Sigmoid colon (tissue), 7 donors: ENCODE measurements around the gene SCT. TPM values are rescaled to one million over a fixed set of nuclear protein-coding genes. Genes with fewer than 3 reads are reported as not detected.

Experiments used
- DNase-seq: peaks from one replicate; pipeline ENCODE4 v3.0.0-alpha.2; 2019
- H3K27ac ChIP-seq, 4 donors: fragments of 200-600 bp; sonication (generic); one replicate each; pipeline ENCODE4 v1.5.1; 2016 to 2019; ENCODE audit warnings: mild to moderate bottlenecking in 1 of 4
- H3K27me3 ChIP-seq, 3 donors: fragments of 200-600 bp; sonication (generic); one replicate each; pipeline ENCODE4 v1.5.1; 2019; ENCODE audit warnings: mild to moderate bottlenecking in 1 of 3
- H3K36me3 ChIP-seq, 4 donors: fragments of 200-600 bp; sonication (generic); one replicate each; pipeline ENCODE4 v1.5.1; 2016 to 2019
- H3K4me1 ChIP-seq, 4 donors: fragments of 200-600 bp; sonication (generic); one replicate each; pipeline ENCODE4 v1.5.1; 2017 to 2019
- H3K4me3 ChIP-seq, 4 donors: fragments of 200-600 bp; sonication (generic); one replicate each; pipeline ENCODE4 v1.5.1; 2017 to 2019; ENCODE audit warnings: mild to moderate bottlenecking in 2 of 4, moderate library complexity in 1 of 4
- H3K9me3 ChIP-seq, 4 donors: fragments of 200-600 bp in 3 of 4; sonication (generic) in 3 of 4; one replicate each; pipeline versions ENCODE4 v1.5.1 to v1.6.1; 2013 to 2019
- EP300 ChIP-seq, 4 donors: sonication (generic); formaldehyde crosslinking; IDR thresholded peaks; one replicate each; pipeline ENCODE4 v1.6.1; 2017; ENCODE audit warnings: antibody characterized with exemption in 4 of 4
- POLR2A ChIP-seq, 2 donors: fragments of 450-650 bp; IDR thresholded peaks; one replicate each; pipeline ENCODE4 v1.6.1; 2016; ENCODE audit warnings: antibody characterized with exemption in 2 of 2, mild to moderate bottlenecking in 2 of 2, moderate library complexity in 2 of 2
- POLR2AphosphoS5 ChIP-seq, 4 donors: sonication (generic); formaldehyde crosslinking; IDR thresholded peaks; one replicate each; pipeline ENCODE4 v1.6.1; 2017; ENCODE audit warnings: antibody characterized with exemption in 4 of 4
- WGBS, 2 donors: extraction: QIAGEN DNeasy Blood & Tissue Kit; methylation state at CpG; one replicate each; pipeline ENCODE4 v1.1.7; 2013; 5-methylcytosine and 5-hydroxymethylcytosine counted together
- intact Hi-C: fragments of 100-400 bp; cut with DNase I; formaldehyde crosslinking; loops from one replicate; pipeline ENCODE4 v1.15.1; 2023
- polyA plus RNA-seq, 3 donors: library from polyadenylated mRNA; stranded (reverse); fragments of 200-250 nt; gene quantifications; one replicate each; pipeline ENCODE4 v1.2.3, GENCODE V29; 2013
- total RNA-seq, 4 donors: library from RNA; depleted of rRNA; stranded (reverse); fragments of >200 nt; gene quantifications; one replicate each; pipeline ENCODE4 v1.1.0, GENCODE V29; 2016
- TF ChIP-seq, protein P1 (sequence below), 4 experiments: fragments of 450-650 bp in 3 of 4; fragments of 200-600 bp in 1 of 4; IDR thresholded peaks; one replicate each; pipeline ENCODE4 v1.5.1; 2016 to 2019; ENCODE audit warnings: antibody characterized with exemption in 4 of 4, mild to moderate bottlenecking in 3 of 4, moderate library complexity in 2 of 4
- donor health status: healthy with polysubstance abuse.
- donor health status: Bipolar disorder and iron deficiency.
- donor health status: healthy.

The SCT gene
- total and polyA plus RNA-seq, 7 donors: 1.1 TPM; not detected in 6

DNA sequence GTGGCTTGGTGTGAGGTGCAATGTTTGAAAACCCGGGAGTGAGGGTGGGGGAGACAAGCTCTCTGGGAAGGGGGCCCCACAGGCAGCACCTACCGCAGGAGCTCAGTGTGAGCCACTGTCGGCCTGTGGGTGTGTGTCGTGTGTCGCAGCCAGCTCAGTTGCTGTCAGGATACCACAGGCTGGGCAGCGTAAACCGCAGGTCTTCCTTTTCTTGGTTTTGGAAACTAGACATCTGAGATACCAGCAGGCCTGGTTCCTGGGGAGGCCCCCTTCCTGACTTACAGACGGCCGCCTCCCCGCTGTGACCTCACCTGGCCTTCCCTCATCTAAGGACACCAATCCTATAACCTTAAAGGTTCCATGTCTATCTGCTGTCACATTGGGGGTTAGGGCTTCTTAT is 30.6 kb downstream of the SCT start:
- WGBS, 2 donors: 88 to 94% methylated on average over 10 of the region's 10 CpGs
- H3K9me3 ChIP-seq: no peaks in the 10 kb centered on the region
- H3K4me3 ChIP-seq: no peak overlapping the region
- no peak for DNase-seq
- no peaks in the 10 kb centered on the region for H3K27me3 ChIP-seq
- no peaks in the 10 kb centered on the region for H3K4me1 ChIP-seq
- intact Hi-C loops: no loop called here
- H3K27ac ChIP-seq: no peak overlapping the region
- TF ChIP-seq POLR2AphosphoS5 (IDR thresholded peaks at IDR 0.05) (no peak), EP300 (IDR thresholded peaks at IDR 0.05) (no peak), POLR2A (IDR thresholded peaks at IDR 0.05) (no peak)
- TF ChIP-seq, protein P1, sequence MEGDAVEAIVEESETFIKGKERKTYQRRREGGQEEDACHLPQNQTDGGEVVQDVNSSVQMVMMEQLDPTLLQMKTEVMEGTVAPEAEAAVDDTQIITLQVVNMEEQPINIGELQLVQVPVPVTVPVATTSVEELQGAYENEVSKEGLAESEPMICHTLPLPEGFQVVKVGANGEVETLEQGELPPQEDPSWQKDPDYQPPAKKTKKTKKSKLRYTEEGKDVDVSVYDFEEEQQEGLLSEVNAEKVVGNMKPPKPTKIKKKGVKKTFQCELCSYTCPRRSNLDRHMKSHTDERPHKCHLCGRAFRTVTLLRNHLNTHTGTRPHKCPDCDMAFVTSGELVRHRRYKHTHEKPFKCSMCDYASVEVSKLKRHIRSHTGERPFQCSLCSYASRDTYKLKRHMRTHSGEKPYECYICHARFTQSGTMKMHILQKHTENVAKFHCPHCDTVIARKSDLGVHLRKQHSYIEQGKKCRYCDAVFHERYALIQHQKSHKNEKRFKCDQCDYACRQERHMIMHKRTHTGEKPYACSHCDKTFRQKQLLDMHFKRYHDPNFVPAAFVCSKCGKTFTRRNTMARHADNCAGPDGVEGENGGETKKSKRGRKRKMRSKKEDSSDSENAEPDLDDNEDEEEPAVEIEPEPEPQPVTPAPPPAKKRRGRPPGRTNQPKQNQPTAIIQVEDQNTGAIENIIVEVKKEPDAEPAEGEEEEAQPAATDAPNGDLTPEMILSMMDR (IDR thresholded peaks at IDR 0.05): no peak
- H3K36me3 ChIP-seq: peaks cover 31 to 99% (median 79%) of the 10 kb centered on the region in 4 donors

DNA sequence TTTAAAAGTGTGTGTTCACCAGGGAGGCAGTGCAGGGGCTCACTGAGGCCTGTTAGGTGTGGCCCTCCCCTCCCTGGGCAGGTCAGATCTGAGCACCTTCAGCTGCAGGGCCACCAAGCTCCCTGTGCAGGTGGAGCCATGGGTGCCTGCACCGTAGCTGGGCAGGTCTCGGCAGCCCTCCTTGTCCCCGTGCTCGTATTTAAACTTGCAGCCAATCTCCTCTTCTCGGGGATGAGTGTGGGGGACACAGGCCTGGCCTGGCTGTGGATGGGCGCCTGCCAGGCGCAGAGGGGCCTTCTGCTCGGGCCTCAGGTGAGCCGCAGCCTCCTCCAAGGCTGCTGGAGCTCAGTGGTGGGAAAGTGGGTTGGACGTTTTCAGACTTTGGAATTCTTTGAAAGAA is 31.6 kb downstream of the SCT start:
- WGBS, 2 donors: 93 to 95% methylated on average over 10 of the region's 10 CpGs
- TF ChIP-seq POLR2AphosphoS5 (IDR thresholded peaks at IDR 0.05) (no peak), EP300 (IDR thresholded peaks at IDR 0.05) (no peak), POLR2A (IDR thresholded peaks at IDR 0.05) (no peak)
- TF ChIP-seq, protein P1 (IDR thresholded peaks at IDR 0.05): no peak
- Histone ChIP-seq H3K4me3 (no peak overlapping the region), H3K36me3 (peaks cover 28 to 99% (median 79%) of the 10 kb centered on the region in 4 donors), H3K27ac (no peak overlapping the region), H3K27me3 (no peaks in the 10 kb centered on the region), H3K9me3 (no peaks in the 10 kb centered on the region), H3K4me1 (no peaks in the 10 kb centered on the region)
- no peak for DNase-seq
- intact Hi-C loops: no loop called here

DNA sequence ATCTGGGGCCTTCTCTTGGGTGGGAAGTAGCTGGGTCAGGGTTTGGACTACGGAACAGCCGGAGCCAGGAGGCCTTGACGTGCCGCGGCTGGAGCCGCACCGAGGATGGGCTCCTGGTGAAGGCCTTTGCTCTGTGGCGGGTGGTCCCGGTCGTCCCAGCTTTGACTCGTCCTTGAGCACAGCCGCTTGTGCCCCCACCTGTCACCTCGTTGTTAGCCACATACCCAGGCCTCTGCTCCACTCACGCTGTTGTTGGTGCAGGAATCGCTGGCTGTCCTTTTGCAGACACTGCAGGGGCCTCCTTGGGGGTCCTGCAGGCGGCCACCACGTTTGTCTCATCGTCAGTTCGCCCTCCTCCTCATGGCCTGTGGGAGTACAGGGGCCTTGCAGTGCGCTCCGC is 33.6 kb downstream of the SCT start:
- no peak for TF ChIP-seq POLR2AphosphoS5 (IDR thresholded peaks at IDR 0.05)
- TF ChIP-seq POLR2A (IDR thresholded peaks at IDR 0.05): no peak
- TF ChIP-seq, protein P1 (IDR thresholded peaks at IDR 0.05): no peak
- no peak for TF ChIP-seq EP300 (IDR thresholded peaks at IDR 0.05)
- Histone ChIP-seq H3K36me3 (peaks cover 21 to 100% (median 73%) of the 10 kb centered on the region in 4 donors), H3K27ac (no peak overlapping the region), H3K4me3 (no peak overlapping the region), H3K27me3 (no peaks in the 10 kb centered on the region), H3K4me1 (no peaks in the 10 kb centered on the region), H3K9me3 (no peaks in the 10 kb centered on the region)
- intact Hi-C loops: no loop called here
- WGBS, 2 donors: 95 to 96% methylated on average over 21 of the region's 21 CpGs
- no peak for DNase-seq

DNA sequence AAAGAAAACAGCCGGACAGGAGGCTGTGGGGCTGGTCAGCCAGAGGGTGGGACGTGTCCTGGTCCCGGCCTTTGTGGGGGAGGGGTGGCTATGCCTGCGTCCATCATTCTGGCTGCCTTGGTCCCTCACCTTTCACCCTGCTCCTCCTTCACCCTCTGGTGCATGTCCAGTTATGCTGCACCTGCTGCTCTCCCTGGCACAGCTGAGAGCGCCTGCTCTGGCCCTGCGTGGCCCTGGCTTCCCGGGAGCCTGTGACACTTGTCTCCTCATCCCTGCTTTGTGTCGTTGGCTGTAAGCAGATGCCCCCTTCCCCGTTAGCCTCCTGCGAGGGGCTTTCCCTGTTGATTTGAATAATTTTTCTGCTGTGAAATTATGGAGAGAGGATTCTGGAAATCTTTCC is 34.1 kb downstream of the SCT start:
- H3K4me3 ChIP-seq: no peak overlapping the region
- no peak overlapping the region for H3K27ac ChIP-seq
- DNase-seq: no peak
- intact Hi-C loops: no loop called here
- H3K9me3 ChIP-seq: no peaks in the 10 kb centered on the region
- H3K36me3 ChIP-seq: peaks cover 21 to 100% (median 69%) of the 10 kb centered on the region in 4 donors
- no peaks in the 10 kb centered on the region for H3K4me1 ChIP-seq
- WGBS, 2 donors: 92 to 93% methylated on average over 10 of the region's 10 CpGs
- H3K27me3 ChIP-seq: no peaks in the 10 kb centered on the region
- TF ChIP-seq POLR2A (IDR thresholded peaks at IDR 0.05) (no peak), POLR2AphosphoS5 (IDR thresholded peaks at IDR 0.05) (no peak)

DNA sequence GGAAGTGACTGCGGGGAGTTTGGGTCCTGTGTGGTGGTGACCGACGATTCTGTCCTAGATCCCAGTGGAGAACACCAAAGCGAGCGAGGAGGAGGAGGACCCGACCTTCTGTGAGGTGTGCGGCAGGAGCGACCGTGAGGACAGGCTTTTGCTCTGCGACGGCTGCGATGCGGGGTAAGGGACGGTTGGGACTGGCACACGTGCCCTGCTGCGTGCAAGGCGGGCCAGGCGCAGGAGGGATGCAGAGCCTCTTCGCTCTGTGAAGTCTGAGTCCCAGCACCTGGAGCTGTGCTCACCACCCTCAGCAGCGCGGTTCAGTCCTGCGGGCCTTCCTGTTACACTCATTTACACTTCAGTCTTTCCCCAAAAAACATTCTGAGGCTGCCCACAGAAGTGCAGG is 34.5 kb downstream of the SCT start:
- Histone ChIP-seq H3K27ac (no peak overlapping the region), H3K9me3 (no peaks in the 10 kb centered on the region), H3K4me3 (no peak overlapping the region), H3K27me3 (no peaks in the 10 kb centered on the region), H3K4me1 (no peaks in the 10 kb centered on the region), H3K36me3 (peaks cover 21 to 100% (median 67%) of the 10 kb centered on the region in 4 donors)
- 97 to 98% methylated on average over 22 of the region's 22 CpGs for WGBS, 2 donors
- TF ChIP-seq POLR2A (IDR thresholded peaks at IDR 0.05) (no peak), POLR2AphosphoS5 (IDR thresholded peaks at IDR 0.05) (no peak), EP300 (IDR thresholded peaks at IDR 0.05) (no peak)
- TF ChIP-seq, protein P1 (IDR thresholded peaks at IDR 0.05): no peak
- intact Hi-C loops: no loop called here
- no peak for DNase-seq
